Measurements from ENCODE around the gene CD99L2.
"Not testable (repeated sequence)": the region's sequence is repeated elsewhere in the genome, so short reads cannot be mapped to it uniquely, and the experiment has no call there.

Gene CD99L2

DNA sequence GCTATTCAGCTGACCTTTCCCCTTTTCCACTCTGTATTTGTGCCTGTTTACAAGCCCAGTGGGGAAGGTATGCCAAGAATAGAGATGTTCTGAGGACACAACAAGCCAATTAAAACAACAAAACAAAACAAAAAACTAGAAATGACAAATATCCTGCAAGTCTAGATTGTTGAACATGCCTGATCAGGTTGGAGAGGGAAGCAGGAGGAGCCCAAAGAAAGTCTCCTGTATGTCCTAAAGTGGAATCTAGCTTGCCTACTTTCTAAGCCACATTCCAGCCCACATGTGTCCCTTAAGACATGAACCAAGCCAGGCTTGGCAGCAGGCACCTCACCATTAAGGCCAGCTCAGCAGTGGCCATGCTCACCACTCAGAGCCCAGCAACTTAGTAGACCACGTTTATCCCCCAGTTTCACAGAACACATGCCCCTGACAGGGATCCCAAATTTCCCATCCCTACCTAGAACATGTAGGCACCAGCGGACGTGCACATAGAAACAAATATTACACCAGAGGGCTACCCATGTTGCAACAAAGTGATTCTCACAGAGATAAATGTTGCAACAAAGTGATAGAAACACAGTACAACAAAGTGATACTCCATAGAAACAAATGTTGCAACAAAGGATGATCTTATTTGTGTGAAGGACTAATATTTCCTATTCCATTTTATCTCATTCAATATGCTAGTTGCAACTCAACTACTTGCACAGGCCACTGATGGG, 48.3 kb downstream of the CD99L2 start:
- DNase-seq = peak; percentile 36

DNA sequence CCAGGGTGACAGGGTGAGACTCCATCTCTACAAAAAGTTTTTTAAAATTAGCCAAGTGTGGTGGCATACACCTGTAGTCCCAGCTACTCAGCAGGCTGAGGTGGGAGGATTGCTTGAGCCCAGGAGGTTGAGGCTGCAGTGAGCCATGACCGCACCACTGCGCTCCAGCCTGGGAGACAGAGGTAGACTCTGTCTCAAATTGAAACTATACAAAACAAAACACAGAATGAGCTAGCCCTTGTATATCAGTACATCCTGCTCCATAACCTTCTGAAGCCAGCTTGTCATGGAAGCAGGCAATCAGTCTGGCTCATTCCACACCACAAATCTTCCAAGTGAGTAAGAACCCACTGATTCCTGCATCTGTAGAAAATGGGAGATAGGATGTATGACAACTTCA, 49.0 kb downstream of the CD99L2 start:
- no peak for DNase-seq

DNA sequence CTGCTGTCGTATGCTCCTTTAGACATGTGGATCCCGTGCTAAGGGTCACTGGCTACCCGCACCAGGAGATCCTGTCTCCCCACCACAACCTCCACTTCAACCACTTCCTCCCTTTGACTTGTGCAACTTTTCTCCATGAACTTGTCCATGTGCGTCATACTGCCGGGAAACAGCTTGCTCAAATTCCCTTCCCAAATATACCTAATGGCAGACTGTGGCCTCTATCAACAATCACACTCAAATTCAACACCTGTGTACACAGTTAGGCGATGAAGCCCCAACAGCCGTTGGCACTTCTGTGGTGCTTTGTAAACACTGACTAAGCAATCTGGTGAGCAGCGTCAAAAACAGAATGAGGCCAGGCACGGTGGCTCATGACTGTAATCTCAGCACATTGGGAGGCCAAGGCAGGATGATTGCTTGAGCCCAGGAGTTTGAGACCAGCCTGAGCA, 49.5 kb downstream of the CD99L2 start:
- DNase-seq = peak; percentile 40

DNA sequence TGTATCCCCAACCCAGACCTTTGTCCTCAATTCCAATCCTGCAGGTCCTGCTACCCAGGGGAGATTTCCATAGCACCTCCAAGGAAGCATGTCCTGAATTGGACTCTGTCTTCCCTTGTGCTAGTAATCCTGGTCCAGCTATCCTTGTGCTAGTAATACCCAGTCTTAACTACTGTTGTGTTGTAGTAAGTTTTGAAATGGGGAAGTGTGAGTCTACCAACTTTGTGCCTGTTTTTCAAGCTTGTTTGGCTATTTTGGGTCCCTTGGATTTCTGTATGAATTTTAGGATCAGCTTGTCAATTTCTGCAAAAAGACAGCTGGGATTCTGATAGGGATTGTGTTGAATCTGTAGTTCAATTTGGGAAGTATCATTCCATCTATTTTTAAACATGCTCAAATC, 51.4 kb downstream of the CD99L2 start:
- DNase-seq = no peak

- no peak for DNase-seq
Measured at GRCh38 chrX:150846130-150846529, 52.3 kb downstream of the CD99L2 start.

DNA sequence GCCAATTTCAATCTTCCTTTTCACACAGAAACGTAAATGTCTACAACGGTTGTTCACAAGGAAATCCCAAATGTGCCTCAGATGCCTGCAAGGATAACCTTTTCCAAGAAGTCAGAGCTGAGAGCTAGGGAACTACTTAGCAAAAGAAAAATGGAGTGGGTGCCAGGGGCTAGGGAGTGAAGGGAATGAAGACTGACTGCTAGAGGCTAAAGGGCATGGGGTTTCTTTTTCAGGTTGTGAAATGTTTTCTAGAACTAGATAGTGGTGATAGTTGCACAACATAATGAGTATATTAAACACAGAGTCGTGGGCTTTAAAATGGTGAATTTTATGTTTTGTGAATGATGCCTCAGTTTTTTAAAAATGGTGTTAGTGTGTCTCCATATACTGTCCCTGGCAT, 53.4 kb downstream of the CD99L2 start:
- peak; percentile 0 for DNase-seq

DNA sequence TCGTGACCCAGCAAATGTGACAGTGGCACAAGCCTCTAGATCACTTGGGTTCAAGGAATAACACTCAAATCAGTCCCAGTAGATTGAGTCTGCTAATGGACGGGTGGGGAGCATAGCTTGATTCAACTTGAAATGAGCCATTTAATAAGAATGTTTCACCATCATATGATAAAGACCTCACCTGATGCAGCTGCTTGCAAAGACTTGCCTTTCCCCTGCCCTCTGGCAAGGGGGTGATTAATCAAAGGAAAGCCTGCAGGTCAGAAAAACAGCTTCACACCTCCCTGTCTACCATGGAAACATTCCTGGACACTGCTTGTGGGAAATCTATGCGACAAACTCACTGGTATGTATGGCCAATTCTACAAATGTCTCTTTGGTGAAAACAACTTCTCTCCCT, 54.5 kb downstream of the CD99L2 start:
- DNase-seq = no peak

DNA sequence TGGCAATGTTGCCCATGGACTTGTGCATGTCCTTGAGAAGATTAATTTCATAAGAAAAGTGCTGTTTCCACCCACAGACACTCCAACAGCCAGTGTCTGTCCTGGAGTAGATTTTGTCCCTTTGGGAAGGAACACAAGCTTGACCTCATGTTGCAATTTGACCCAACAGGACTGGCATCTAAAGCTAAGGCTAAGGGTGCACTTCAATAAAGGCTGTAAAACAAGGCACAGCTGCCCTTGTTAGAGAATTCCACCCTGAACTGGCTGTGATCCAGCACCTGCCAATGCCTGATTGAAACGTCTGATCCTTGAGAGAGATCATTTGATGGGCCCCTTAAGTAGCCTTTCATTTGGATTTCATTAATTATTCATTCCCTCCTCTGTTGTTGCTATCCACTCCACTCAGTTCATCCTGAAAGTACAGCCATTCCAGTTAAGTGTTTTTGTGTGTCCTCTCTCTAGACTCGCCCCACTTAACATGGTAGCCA, 56.2 kb downstream of the CD99L2 start:
- no peak for DNase-seq

DNA sequence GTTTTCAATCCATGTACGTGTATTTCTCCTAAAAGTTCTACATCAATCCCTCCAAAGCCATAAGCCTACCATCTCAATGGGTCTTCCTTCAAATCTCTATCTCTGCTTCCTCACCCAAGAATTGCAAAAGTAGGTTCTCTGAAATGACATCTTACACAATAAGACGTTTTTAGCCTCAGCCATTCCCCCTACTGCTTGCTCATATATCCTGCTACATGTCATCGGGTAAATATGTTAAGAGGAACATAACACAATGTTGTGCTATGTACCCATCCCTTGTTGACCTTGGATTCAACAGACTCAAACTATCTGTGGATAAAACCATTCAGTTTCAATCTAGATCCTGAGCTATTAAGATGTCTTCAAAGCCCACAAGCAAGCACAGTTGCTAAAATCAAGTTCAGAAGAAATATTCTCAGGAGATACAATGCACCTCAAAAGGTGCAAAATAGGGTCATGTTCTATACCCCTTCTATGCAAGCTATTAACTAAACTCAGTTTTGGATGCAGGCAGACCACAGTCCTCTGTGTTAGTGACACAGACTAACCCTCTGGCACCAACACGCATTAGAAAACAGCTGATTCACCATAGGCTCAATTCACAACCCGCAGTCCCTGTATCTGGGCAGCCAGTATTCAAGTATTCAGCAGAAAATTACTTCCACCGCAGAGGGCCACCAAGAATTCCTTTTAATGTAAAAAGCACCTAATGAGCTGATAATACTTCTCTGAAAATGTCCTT, 56.8 kb downstream of the CD99L2 start:
- DNase-seq = peak; percentile 47

GRCh38 chrX:150837845-150838244, 60.6 kb downstream of the CD99L2 start:
- no peak for DNase-seq

- DNase-seq = no peak
Measured at GRCh38 chrX:150834695-150835094, 63.8 kb downstream of the CD99L2 start.

- no peak for DNase-seq
Measured at GRCh38 chrX:150833454-150834056, 64.9 kb downstream of the CD99L2 start.

GRCh38 chrX:150831863-150832262, 66.6 kb downstream of the CD99L2 start:
- DNase-seq = no peak

DNA sequence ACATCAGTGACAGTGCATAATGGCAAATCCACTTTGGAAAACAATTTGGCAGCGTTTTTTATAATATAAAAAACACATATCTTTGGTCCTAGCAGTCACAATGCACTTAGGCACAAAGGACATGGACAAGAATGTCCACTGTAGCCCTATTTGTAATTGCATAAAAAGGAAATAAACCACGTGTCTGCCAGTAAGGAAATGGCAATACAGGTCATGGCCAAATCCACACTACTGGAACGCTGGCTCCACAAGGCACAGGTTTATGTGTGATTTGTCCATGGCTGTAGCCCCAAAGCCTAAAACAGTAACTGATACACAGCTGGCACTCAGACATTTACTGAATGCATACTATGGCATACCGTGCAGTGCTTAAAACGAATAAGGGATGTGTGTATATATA, 69.7 kb downstream of the CD99L2 start:
- DNase-seq = no peak

DNA sequence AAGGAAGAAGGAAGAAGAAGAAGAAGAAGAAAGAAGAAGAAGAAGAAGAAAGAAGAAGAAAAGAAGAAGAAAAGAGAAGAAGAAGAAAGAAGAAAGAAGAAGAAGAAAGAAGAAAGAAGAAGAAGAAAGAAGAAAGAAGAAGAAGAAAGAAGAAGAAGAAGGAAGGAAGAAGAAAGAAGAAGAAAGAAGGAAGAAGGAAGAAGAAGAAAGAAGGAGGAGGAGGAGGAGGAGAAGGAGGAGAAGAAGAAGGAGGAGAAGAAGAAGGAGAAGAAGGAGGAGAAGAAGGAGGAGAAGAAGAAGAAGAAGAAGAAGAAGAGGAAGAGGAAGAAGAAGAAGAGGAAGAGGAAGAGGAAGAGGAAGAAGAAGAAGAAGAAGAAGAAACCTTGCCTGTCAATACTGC, 74.1 kb downstream of the CD99L2 start:
- not testable (repeated sequence) for DNase-seq

GRCh38 chrX:150823826-150824225, 74.6 kb downstream of the CD99L2 start:
- DNase-seq = not testable (repeated sequence)

- no peak for DNase-seq
Measured at GRCh38 chrX:150821971-150822370, 76.5 kb downstream of the CD99L2 start.

GRCh38 chrX:150813922-150814321, 84.5 kb downstream of the CD99L2 start:
- no peak for DNase-seq

GRCh38 chrX:150806827-150807226, 91.6 kb downstream of the CD99L2 start:
- no peak for DNase-seq

- no peak for DNase-seq
Measured at GRCh38 chrX:150805736-150806135, 92.7 kb downstream of the CD99L2 start.

- DNase-seq = no peak
Measured at GRCh38 chrX:150792949-150793527, 105.4 kb downstream of the CD99L2 start.

DNA sequence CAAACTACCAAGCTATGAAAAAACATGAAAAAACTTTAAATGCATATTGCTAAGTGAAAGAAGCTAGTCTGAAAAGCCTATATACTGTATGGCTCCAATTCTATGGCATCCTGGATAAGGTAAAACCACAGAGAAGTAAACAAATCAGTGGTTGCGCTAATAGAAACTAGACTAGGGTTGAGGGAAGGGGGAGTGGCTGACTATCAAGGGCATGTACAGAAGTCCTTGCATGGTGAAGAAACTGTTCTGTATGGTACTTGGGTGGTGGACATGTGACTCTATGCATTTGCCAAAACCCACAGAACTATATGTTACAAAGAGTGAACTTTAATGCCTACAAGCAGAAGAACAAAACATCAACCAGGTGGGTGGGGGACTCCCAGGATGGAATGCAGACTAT, 108.4 kb downstream of the CD99L2 start:
- DNase-seq = no peak

- DNase-seq = no peak
Measured at GRCh38 chrX:150781677-150782076, 116.8 kb downstream of the CD99L2 start.

- DNase-seq = no peak
Measured at GRCh38 chrX:150779385-150779784, 119.1 kb downstream of the CD99L2 start.
